ENCODE measurements around the gene HSD17B3. TPM values are rescaled to one million over a fixed set of nuclear protein-coding genes. Genes with fewer than 3 reads are reported as not detected.

The HSD17B3 gene
- total RNA-seq, 4 donors from 2014 or later: 1.6 to 14.5 (median 2.0) TPM; not detected in 1

DNA sequence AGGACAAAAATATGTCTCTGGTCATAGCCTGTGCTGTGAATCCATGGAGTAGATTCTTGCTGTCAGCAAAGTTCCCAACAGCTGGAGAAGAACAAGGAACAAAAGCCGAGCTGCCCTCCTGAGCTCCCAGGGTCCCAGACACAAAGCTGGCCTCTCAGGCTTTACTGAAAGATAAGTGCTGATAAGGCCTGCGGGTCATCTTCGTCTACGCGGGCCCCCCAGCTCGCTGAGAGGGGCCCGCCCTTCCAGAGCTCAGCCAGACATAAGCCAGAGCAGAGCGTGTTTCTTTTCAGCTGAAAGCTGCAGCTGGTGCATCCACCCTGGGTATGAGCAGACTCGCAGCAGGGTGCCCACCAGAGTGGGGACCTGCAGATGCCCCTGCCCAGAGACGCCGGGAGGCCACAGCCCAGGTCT is 84.7 kb downstream of the HSD17B3 start:
- H3K36me3 ChIP-seq: no peaks in the 10 kb centered on the region
- no peak overlapping the region for H3K4me3 ChIP-seq
- peak overlapping the region; percentile 10 to 64 (median 42) for H3K27ac ChIP-seq
- no peaks in the 10 kb centered on the region for H3K9me3 ChIP-seq
- H3K4me1 ChIP-seq: peaks cover 0 to 21% (median 4%) of the 10 kb centered on the region in 4 donors
- no peak for TF ChIP-seq POLR2A (IDR thresholded peaks at IDR 0.05)
- TF ChIP-seq, protein P1, sequence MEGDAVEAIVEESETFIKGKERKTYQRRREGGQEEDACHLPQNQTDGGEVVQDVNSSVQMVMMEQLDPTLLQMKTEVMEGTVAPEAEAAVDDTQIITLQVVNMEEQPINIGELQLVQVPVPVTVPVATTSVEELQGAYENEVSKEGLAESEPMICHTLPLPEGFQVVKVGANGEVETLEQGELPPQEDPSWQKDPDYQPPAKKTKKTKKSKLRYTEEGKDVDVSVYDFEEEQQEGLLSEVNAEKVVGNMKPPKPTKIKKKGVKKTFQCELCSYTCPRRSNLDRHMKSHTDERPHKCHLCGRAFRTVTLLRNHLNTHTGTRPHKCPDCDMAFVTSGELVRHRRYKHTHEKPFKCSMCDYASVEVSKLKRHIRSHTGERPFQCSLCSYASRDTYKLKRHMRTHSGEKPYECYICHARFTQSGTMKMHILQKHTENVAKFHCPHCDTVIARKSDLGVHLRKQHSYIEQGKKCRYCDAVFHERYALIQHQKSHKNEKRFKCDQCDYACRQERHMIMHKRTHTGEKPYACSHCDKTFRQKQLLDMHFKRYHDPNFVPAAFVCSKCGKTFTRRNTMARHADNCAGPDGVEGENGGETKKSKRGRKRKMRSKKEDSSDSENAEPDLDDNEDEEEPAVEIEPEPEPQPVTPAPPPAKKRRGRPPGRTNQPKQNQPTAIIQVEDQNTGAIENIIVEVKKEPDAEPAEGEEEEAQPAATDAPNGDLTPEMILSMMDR (IDR thresholded peaks at IDR 0.05): no peak
- no peak for DNase-seq
- H3K27me3 ChIP-seq: no peaks in the 10 kb centered on the region

DNA sequence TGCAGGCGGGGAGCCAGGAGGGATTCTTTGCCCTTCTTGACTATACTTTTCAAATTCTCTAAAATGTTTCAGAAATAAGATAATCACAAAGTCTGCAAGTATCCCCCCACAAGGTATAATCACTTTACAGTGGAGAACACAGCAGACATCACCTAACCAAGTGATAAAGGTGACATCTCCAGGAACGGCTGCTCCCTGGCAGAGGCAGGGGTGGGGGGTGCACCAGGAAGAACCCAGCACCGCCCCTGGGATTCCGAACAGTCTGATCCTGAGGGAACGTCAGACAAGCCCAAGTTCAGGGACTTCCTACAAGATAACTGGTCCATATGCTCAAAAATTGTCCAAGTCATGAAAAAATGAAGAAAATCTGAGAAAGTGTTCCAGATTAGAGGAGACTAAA is 85.4 kb downstream of the HSD17B3 start:
- no peak overlapping the region for H3K4me3 ChIP-seq
- peaks cover 0 to 21% (median 4%) of the 10 kb centered on the region in 4 donors for H3K4me1 ChIP-seq
- no peak for DNase-seq
- no peak for TF ChIP-seq POLR2A (IDR thresholded peaks at IDR 0.05)
- peak overlapping the region in 1 of 4 donors; percentile 64 for H3K27ac ChIP-seq
- H3K36me3 ChIP-seq: no peaks in the 10 kb centered on the region
- H3K27me3 ChIP-seq: no peaks in the 10 kb centered on the region
- no peaks in the 10 kb centered on the region for H3K9me3 ChIP-seq

DNA sequence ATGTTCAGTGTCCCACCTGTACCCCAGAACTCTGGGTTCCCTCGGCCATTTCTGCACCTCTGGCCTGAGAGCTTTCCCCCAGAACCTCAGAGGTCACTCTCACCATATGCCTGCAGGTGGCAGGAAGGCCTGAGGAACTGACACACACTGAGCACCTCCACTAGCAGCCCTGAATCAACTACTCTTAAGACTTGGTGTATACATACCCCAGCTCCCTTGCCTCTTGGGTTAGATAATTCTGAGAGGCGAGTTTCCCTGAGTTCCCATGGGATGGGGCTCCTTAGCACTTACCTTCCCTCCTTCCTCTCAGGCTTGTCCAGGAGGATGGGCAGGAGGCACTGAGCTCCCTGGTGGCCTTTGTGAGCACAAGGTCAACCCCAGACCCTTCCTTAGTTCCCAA is 86.1 kb downstream of the HSD17B3 start:
- TF ChIP-seq, protein P1 (IDR thresholded peaks at IDR 0.05): no peak
- TF ChIP-seq POLR2A (IDR thresholded peaks at IDR 0.05): no peak
- no peak overlapping the region for H3K4me3 ChIP-seq
- no peak overlapping the region for H3K27ac ChIP-seq
- H3K4me1 ChIP-seq: peaks cover 0 to 21% (median 4%) of the 10 kb centered on the region in 4 donors
- H3K9me3 ChIP-seq: no peaks in the 10 kb centered on the region
- H3K27me3 ChIP-seq: no peaks in the 10 kb centered on the region
- no peaks in the 10 kb centered on the region for H3K36me3 ChIP-seq
- DNase-seq: no peak

DNA sequence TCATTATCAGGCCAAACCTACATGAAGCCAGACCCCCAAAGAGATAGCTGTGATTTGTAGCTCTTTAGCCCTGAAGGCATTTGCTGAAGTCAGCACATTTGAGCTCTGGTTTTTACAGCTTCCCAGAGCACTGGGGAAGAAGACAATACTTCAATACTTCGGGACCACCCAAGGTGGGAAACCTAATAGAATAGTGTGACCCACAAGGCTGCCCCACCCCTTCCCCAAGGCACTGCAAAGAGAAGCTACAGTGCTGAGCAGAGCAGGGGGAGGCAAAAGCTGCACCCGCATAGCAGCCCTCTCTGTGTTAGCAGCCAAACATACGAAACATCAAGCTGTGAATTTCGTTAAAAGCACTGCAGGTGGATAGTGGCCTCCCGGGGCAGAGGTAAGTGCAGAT is 87.3 kb downstream of the HSD17B3 start:
- peaks cover 0 to 21% (median 4%) of the 10 kb centered on the region in 4 donors for H3K4me1 ChIP-seq
- no peak overlapping the region for H3K27ac ChIP-seq
- TF ChIP-seq, protein P1 (IDR thresholded peaks at IDR 0.05): no peak
- no peak for TF ChIP-seq POLR2A (IDR thresholded peaks at IDR 0.05)
- no peak overlapping the region for H3K4me3 ChIP-seq
- no peaks in the 10 kb centered on the region for H3K36me3 ChIP-seq
- H3K9me3 ChIP-seq: no peaks in the 10 kb centered on the region
- no peaks in the 10 kb centered on the region for H3K27me3 ChIP-seq
- no peak for DNase-seq

DNA sequence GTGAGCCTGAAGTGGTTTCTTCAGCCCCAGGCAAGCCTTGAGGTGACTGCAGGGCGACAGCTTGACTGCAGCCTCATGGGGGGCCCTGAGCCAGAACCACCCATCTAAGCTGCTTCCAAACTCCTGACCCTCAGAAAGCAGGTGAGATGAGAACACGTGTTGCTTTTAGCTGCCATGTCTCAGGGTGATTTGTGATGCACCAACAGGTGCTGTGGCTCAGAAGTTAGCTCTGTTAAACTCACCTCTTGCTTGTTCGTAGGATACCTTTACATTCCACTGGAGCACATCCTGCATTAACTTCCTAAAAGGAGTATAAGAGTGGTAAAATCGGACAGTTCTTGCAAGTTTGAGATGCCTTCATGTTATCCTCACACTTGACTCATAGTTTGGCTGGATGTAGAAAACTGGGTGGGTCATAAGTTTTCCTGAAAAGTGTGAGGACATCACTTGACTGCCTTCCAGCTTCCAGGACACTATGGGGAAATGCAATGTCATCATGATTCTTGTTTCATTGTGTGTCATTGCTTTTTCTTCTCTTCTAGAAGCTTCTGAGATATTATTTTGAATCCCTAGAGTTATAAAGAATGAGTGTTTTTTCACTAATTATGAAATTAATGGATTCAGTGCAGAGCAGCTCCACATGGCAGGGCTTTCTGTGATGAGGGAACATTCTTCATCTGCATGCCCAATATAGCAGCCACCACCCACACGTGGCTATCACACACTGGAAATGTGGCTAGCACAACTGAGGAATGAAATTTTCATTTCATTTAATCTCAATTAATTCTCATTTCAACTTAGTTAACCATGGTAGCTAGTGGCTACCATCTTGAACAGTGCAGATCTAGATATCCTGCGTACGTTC is 92.3 kb downstream of the HSD17B3 start:
- Histone ChIP-seq H3K27me3 (no peaks in the 10 kb centered on the region), H3K4me1 (no peaks in the 10 kb centered on the region), H3K36me3 (no peaks in the 10 kb centered on the region), H3K9me3 (no peaks in the 10 kb centered on the region), H3K4me3 (no peak overlapping the region), H3K27ac (peak overlapping the region in 2 of 4 donors; percentile 34 to 57)
- TF ChIP-seq, protein P1 (IDR thresholded peaks at IDR 0.05): no peak
- no peak for TF ChIP-seq POLR2A (IDR thresholded peaks at IDR 0.05)
- peak in 1 of 3 donors; percentile 55 for DNase-seq

DNA sequence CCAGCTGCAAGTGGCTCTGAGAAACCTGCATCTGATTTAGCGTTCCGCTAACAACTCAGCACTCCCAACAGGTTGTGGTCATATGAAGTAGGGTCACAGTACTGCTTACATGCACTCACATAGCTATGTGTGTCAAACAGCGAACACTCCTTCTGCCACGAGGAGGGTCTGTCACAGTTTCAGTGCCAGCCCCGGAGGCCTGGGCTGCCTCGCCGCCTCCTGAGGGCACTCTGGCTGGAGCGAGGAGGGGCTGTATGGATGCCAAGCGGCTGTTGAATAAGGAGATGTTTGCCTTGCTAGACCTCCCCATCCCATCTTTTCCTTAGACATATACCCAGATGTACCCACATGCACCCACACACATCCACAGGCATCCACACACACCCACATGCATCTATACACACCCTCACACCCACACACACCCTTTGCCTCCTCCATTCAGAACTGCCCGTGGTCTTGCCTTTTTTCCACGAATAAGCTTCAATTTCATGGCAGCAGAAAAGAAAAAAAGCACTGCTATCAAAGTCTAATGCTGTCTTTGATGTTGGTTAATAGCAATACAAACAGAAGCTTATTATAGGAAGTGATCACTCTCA is 95.7 kb downstream of the HSD17B3 start:
- no peak overlapping the region for H3K4me3 ChIP-seq
- DNase-seq: no peak
- no peaks in the 10 kb centered on the region for H3K27me3 ChIP-seq
- H3K27ac ChIP-seq: no peak overlapping the region
- H3K36me3 ChIP-seq: no peaks in the 10 kb centered on the region
- no peaks in the 10 kb centered on the region for H3K4me1 ChIP-seq
- H3K9me3 ChIP-seq: no peaks in the 10 kb centered on the region
- TF ChIP-seq, protein P1 (IDR thresholded peaks at IDR 0.05): no peak
- no peak for TF ChIP-seq POLR2A (IDR thresholded peaks at IDR 0.05)

Data from Peyer's patch (tissue), 4 donors.